ENCODE data around the gene GGCX.

GGCX gene

DNA sequence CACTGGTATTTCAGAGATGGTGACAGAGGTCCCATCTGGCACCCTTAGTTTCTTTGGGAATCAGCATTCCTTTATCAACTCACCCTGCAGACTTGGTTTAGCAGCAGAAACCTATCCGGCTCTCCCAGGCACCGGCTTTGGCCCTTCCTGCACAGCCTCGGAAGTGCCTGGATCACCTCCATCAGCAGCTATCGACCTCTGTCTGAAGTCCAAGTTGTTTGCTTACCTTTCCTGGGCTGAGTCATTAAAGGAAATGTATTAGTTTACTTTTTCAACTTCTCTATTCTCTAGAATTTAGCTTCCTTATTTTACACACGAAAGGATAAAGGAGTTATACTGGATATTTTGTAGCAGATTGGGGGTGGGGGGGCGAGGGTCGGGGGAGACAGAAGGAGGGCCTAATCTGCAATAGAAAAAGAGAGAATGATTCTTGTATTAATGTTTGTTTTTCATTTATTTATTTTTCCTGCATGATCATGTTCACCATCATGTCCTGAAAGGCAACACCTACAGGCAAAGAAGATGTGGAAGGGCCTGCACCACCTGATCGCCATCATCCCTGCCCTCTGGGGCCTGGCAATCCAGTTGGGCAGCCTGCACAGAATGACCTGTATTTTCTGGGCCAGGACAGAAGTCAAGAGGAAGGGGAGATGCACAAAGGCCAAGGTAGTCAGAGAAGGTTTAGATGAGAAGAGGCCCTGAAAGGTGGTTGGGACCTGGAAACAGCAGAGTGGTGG is 44.5 kb downstream of the GGCX start:
- DNase-seq (ENCODE audit: low spot score), result no peak

DNA sequence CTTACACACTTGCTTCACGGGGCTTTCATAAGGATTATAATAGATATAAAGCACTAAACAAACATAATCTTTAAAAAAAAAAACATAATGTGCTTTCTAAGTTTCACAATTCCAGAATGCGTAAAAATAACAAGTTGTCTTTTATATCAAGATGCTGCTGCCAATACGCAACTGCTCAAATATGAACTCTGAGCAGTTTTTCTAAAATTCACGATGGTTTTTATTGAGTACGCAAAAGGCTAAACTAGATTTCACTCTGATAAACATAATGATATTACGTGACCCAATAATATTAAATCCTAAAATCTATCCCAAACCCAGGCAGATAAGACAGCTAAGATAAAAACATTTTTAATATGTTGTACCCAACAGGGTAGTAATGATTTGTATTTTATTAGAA is 47.0 kb downstream of the GGCX start:
- no peak for DNase-seq (ENCODE audit: low spot score)

DNA sequence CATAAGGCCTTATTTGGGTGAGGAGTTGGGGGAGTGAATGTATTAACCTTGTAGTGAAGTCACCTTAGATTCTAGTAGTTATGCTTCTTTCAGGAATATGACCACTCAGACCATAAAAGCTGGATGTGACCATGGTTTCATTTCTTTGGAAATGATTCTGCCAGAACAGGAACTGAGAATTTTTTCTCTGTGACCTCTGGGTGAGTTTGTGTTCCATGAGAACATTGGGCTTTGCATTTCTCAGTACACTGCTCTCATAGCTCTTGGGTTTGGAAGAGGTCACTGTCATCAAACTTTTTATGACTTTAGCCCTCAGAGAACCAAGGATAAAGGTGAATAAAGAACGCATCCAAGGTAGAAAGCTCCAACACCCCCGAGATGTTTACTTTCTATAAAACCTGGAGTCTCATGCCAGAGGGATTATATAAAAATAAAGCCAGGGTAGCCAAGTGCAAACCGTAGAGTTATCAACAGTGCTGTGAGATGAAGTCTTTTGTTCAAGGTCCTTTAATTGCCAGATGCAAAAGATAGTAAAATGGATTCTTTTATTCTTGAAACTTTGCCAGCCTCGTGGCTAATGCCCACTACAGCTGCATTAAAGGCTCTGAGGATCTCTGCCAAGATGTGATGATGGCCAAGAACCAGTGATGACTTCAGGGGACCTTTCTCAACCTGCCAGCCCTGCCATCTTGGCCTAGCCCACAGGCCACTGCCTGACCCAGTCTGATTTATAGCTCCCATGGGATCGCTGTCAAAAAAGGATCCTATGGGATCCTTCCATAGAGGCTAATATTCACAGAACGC is 50.1 kb downstream of the GGCX start:
- no peak for DNase-seq (ENCODE audit: low spot score)

DNA sequence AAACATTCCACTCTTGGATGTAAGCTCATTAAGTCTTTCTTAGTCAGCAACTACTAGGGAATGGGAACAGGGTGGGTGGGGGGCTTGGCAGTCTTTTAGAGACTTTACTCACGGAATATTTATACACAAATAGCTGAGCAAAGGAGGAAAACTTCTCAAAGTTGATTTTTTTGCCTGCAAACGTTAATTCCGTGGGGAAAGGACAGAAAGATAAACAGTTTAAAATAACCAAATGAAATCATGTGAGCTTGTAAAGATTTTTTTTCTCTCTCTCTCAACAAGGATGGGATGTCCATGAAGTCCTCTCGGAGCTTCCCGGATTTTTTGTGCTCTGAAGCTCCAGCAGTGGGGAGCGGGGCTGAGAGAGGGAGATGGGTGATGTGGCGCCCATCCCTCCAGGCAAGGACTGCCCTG is 54.5 kb downstream of the GGCX start:
- DNase-seq (ENCODE audit: low spot score), result no peak

DNA sequence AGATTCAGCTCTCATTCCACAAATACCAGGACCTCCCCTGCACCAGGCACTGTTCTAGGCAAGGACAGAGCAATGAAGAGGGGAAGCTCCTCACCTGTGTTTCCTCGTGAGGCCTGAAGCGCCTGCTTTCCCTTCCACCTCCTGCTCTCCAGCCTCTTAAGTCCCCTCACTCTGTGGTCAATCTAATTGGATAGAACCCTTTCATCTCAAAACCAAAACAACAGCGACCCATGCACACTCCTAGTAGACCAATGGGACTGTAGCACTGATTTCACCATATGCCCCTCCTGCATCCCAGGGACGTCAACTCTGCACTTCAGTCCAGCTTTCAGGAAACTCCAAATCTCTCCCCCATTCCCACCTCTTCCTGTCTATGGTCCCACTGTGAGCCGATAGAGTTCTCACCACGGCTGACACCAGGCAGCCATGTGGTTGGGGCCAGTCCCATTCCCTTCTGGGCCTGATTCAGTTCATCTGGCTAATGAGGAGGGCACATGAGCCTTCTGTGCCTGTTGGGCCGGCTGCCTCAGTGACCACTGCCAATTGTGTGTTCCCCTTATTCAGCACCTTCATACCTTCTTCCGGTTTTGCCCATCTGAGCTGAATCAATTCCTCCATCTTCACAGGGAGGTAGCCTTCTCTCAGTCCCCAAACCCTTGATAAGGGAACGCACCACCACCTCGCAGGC is 55.6 kb downstream of the GGCX start:
- no peak for DNase-seq (ENCODE audit: low spot score)

DNA sequence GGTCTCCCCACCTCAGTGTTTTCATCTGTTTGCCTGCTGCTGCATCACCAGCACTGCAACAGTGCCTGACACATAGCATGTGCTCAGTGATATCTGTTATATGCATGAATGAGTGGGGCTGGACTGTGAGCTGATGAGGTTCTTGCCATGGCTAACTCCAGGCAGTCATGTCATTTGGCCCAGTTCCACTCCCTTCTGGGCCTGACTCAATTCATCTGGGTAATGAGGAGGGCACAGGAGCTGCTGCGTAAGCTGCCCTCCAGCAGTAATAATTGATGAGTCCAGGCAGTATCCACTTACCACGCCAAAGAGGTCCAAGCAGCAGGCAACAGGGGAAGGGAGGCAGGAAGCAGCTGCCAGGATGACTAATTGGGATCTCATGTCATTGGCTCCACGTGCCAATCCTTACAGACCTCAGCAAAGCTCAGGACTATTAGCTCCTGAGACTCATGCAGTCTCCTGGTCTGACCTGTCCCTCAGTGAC is 56.5 kb downstream of the GGCX start:
- no peak for DNase-seq (ENCODE audit: low spot score)

DNA sequence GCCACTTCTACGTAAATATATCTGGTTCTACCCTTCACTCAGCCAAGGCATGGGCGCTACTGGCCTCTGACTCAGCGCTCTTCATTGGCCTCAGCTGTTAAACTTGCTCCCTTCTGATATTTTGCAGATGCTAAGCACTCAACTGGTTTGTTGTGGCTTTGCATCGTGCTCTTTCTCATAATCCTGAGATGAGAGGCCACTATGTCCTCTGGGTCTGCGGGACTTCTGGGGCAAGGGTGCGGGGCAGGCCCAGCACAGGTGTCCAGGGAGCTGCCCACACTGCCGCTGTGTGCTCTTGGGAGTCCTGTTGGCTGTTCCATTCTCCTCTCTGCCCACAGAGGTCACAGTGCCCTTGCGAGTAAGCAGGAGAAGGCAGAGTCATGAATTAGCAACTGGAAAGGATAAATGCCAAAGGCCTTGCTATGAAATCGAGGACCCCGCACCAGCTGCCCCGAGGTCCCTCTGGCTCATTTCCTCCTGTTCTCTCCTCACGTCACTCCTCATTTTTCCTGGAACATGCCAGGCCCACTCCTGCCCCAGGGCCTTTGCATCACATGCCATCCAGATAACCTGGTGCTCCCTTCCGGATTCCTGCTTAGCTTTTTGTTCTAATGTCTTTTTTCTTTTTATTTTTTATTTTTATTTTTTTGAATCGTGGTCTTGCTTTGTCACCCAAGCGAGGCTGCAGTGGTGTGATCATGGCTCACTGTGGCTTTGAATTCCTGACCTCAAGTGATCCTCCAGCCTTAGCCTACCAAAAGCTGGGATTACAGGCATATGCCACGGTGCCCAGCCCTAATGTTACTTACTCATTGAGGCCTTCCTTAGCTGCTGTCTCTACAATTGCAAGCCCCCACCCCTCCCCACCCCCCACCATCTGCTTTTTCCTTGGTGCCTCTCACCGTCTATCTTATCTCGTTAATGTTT is 57.2 kb downstream of the GGCX start:
- no peak for DNase-seq (ENCODE audit: low spot score)

DNA sequence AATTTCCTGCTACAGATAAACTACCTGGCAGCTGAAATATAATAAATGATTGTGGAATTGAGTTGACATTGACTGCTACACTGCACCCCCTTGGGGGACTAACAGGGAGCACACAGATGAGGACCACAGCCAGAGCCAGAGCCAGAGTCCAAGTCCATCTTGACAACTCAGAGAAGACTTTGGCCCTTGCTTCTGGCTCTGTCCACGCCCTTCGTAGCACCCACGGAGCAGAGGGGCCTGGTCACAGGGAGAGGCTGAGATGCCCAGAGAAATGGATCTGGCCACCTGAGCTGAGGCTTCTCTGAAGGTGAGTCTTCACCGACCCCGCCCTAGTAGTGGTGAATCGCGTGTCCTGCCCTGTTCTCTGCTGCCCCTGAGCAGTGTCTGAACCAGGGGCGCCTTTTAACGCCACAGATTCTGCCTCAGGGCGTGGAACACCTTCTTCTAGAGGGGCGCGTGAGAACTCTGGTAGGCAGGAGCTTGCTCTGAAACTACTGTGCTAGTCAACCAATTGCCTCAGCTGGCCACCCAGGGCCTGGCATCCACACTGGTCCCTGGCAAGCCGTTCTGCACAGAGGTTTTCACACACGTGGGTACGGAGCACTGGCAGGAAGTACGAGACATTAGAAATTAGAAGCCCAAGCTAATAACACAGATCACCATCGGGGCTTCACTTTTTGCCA is 58.0 kb downstream of the GGCX start:
- DNase-seq (ENCODE audit: low spot score), result no peak

DNA sequence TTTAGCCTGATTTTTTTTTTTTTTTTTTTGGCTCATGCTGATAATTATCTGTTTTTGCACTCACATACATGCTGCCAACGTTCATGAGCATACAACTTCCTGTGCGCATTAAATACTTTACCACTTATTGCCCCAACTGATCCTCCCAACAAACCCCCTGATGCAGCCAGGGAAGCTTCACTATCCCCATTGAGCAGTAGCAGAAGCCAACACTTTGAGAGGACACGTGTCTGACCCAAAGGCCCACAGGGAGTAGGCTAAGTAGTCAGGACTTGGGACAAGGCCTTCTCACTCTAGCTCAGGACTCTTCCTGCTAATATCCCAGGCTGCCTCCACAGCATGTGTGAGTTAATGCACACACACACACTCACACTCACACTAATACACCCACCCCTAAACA is 58.6 kb downstream of the GGCX start:
- DNase-seq (ENCODE audit: low spot score), result no peak

DNA sequence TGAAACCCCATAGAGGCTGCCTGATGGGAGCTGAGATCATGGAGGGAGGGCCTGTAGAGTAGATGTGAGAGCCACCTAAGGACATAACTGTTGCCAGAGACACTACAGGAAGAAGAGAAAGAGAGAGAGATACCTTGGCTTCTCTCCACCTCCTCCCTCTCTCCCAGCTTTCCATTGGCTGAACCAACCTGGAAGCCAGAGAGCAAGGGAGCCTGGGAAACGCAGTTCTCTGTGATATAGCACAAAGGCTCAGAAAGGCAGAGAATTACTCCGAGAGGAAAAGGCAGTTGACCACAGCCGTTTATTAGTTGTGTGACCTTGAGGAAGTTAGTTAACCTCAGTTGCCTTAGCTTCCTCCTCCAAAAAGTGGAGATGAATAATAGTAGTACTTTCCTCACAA is 60.0 kb downstream of the GGCX start:
- DNase-seq (ENCODE audit: low spot score), result no peak

DNA sequence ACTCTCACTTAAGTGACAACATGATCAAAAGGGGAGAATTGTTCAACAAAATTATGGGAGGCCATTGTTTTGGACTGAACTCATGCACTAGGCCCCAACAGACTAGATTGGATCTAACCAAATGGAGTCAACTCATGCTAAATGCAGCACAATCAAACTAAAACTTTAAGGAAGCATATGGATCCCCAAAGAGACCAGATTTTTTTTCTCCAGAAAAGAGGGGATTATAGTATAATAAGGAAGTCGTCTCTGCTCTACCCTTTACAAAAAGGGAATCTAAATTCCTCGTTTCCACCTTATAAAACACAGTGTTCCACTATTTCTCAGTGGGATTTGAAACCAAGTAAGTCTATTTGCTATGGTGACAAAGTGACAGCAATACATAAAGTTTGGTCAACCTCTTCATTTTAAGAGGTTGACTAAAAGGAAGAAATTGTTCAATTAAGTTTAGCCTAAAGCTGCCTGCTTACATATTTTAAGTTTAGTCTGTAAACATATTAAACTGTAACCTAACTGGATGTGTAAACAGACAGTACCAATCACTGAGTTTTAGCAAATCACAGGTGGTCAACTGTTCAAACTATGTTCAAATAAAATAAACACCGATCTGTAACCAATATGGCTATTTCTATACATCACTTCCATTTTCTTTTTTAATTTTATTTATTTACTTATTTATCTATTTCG is 63.2 kb downstream of the GGCX start:
- no peak for DNase-seq (ENCODE audit: low spot score)

DNA sequence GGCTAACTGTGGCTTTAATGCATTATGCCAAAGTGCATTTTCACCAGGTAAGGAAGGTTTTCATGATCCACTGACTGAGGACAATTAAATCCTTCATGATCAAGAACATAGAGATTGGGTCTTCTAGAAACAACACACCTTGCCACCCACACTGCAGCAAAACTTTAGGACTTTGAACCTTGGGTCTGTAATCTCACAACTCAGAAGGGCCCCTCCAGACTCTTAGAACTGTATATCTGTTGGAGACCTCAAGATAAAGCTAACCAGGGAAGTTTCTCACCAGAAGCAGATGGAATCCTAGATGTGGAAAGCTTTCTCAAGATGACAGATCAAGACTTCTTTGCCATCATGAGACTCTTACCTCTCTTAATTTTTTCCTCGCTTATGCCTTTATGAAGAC is 64.9 kb downstream of the GGCX start:
- no peak for DNase-seq (ENCODE audit: low spot score)
